Spleen (tissue), 11 donors: ENCODE data around the gene CEMP1. TPM values are rescaled to one million over a fixed set of nuclear protein-coding genes. Genes with fewer than 3 reads are reported as not detected.

ENCODE experiments used
- DNase-seq: peaks from one replicate; pipeline ENCODE4 v3.0.0-alpha.2; 2020
- H3K27ac ChIP-seq, 8 donors: fragments of 200-600 bp; sonication (generic) in 7 of 8; 1 replicate in 4 of 8; 2 replicates in 4 of 8; pipeline versions ENCODE4 v1.5.0 to v1.8.0; 2016 to 2021; ENCODE audit warnings: inconsistent platforms in 4 of 8, mild to moderate bottlenecking in 4 of 8, moderate library complexity in 1 of 8
- H3K27me3 ChIP-seq, 7 donors: fragments of 200-600 bp; sonication (generic) in 6 of 7; replicated peaks in 1 of 7; 1 replicate in 4 of 7; 2 replicates in 3 of 7; pipeline versions ENCODE4 v1.5.0 to v1.8.0; 2016 to 2021; ENCODE audit warnings: inconsistent platforms in 3 of 7, mild to moderate bottlenecking in 1 of 7
- H3K36me3 ChIP-seq, 6 donors: fragments of 200-600 bp; sonication (generic) in 5 of 6; 1 replicate in 4 of 6; 2 replicates in 2 of 6; pipeline versions ENCODE4 v1.5.0 to v1.8.0; 2016 to 2021; ENCODE audit warnings: inconsistent platforms in 2 of 6
- H3K4me1 ChIP-seq, 6 donors: fragments of 200-600 bp; sonication (generic) in 5 of 6; 1 replicate in 3 of 6; 2 replicates in 3 of 6; pipeline versions ENCODE4 v1.5.0 to v1.8.0; 2016 to 2021; ENCODE audit warnings: inconsistent platforms in 3 of 6
- H3K4me3 ChIP-seq, 8 donors: fragments of 200-600 bp; sonication (generic) in 7 of 8; 1 replicate in 4 of 8; 2 replicates in 4 of 8; pipeline versions ENCODE4 v1.5.0 to v1.8.0; 2016 to 2021; ENCODE audit warnings: inconsistent platforms in 4 of 8, mild to moderate bottlenecking in 4 of 8, moderate library complexity in 2 of 8
- H3K9me3 ChIP-seq, 8 donors: fragments of 200-600 bp; sonication (generic) in 7 of 8; 1 replicate in 4 of 8; 2 replicates in 4 of 8; pipeline versions ENCODE4 v1.5.0 to v1.8.0; 2016 to 2021; ENCODE audit warnings: inconsistent platforms in 4 of 8
- POLR2A ChIP-seq, 3 donors: fragments of 450-650 bp; IDR thresholded peaks; one replicate each; pipeline ENCODE4 v1.5.1; 2017; ENCODE audit warnings: antibody characterized with exemption in 3 of 3, mild to moderate bottlenecking in 1 of 3
- POLR2AphosphoS5 ChIP-seq, 3 donors: sonication (generic); formaldehyde crosslinking; IDR thresholded peaks; one replicate each; pipeline ENCODE4 v1.5.1; 2017; ENCODE audit warnings: antibody characterized with exemption in 3 of 3
- WGBS, 5 donors: extraction: QIAGEN DNeasy Blood & Tissue Kit in 3 of 5; methylation state at CpG; one replicate each; pipeline versions ENCODE4 v1.1.5 to v1.1.7; 2013 to 2018; 5-methylcytosine and 5-hydroxymethylcytosine counted together
- intact Hi-C: fragments of 100-400 bp; cut with DNase I; formaldehyde crosslinking; loops from one replicate; pipeline ENCODE4 v1.15.0; 2023; ENCODE audit warnings: low total_unique reads
- polyA plus RNA-seq, 3 donors: library from polyadenylated mRNA; stranded (reverse); fragments of 200-250 nt; gene quantifications; one replicate each; pipeline ENCODE4 v1.2.1, GENCODE V29; 2013
- total RNA-seq, 7 donors: library from RNA; depleted of rRNA in 3 of 7; stranded (reverse); fragments of >200 nt in 3 of 7; fragmentation: NEBNext Ultra II Directional in 4 of 7; extraction: Animal tissue kit (Norgen Biotek cat#: 25700) in 4 of 7; gene quantifications; one replicate each; pipeline versions ENCODE4 v1.1.0 to v1.2.1, GENCODE V29; 2016 to 2021
- TF ChIP-seq, protein P1 (sequence below), 11 experiments: fragments of 200-600 bp in 7 of 11; fragments of 450-650 bp in 4 of 11; sonication (generic) in 4 of 11; IDR thresholded peaks in 8 of 11; conservative IDR thresholded peaks in 3 of 11; 1 replicate in 7 of 11; 2 replicates in 4 of 11; pipeline versions ENCODE4 v1.4.0 to v1.8.0; 2016 to 2021; ENCODE audit warnings: antibody characterized with exemption in 11 of 11, inconsistent platforms in 4 of 11, mild to moderate bottlenecking in 1 of 11
- donor health status: healthy with polysubstance abuse.
- donor health status: DM: no; HTN: no; CAD: no; lungs with moderate emphysema.
- donor health status: DM: no; HTN: no; CAD: no.
- donor health status: Bipolar disorder and iron deficiency.
- donor health status: healthy.
- donor health status: DM: no; HTN: no; CAD: no.
- donor health status: DM: yes; HTN: yes; CAD: no.

CEMP1 gene
- total and polyA plus RNA-seq, 10 donors = 0.37 to 1.5 (median 0.74) TPM; not detected in 5

DNA sequence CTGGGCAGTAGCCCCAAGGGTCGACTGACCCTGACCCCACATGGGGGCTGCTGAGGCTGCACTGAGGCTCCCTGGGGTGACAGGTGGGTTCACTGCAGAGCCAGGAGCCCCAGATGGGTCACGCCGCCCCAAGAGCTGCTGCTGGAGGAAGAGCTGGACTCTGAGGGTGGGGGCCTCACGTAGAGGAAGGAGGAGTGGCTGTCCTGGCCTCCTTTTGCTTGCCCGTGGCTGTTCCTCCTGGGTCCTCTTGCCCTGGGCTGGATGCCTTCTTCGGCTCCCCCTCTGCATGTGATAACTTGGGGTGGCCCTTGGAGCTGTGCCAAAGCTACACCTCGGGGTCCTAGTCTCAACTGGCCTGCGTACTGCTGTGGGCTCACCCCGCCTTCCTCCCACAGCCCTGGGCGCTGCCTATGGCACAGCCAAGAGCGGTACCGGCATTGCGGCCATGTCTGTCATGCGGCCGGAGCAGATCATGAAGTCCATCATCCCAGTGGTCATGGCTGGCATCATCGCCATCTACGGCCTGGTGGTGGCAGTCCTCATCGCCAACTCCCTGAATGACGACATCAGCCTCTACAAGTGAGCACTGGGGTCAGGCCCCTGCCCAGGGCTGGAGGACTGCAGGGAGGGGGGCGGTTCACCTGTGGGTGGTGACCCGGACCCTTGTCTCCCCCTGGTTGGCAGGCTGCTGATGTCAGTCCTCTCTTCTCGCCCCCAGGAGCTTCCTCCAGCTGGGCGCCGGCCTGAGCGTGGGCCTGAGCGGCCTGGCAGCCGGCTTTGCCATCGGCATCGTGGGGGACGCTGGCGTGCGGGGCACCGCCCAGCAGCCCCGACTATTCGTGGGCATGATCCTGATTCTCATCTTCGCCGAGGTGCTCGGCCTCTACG lies 12.1 kb downstream of the CEMP1 start:
- Histone ChIP-seq H3K27me3 (no peaks in the 10 kb centered on the region), H3K4me1 (peaks cover 55 to 88% (median 70%) of the 10 kb centered on the region in 6 donors), H3K4me3 (peak overlapping the region in 6 of 8 donors; percentile 55 to 93 (median 74)), H3K27ac (peak overlapping the region in 7 of 8 donors; percentile 78 to 100 (median 100)), H3K9me3 (no peaks in the 10 kb centered on the region), H3K36me3 (peaks cover 0 to 63% (median 17%) of the 10 kb centered on the region in 6 donors)
- WGBS, 5 donors = 80 to 89% (median 81%) methylated on average over 18 to 39 of the region's 39 CpGs
- DNase-seq = peak; percentile 86
- intact Hi-C loops = no loop called here
- TF ChIP-seq POLR2A (IDR thresholded peaks at IDR 0.05) (no peak), POLR2AphosphoS5 (IDR thresholded peaks at IDR 0.05) (peak in 1 of 3 donors; percentile 65)
- TF ChIP-seq, protein P1, sequence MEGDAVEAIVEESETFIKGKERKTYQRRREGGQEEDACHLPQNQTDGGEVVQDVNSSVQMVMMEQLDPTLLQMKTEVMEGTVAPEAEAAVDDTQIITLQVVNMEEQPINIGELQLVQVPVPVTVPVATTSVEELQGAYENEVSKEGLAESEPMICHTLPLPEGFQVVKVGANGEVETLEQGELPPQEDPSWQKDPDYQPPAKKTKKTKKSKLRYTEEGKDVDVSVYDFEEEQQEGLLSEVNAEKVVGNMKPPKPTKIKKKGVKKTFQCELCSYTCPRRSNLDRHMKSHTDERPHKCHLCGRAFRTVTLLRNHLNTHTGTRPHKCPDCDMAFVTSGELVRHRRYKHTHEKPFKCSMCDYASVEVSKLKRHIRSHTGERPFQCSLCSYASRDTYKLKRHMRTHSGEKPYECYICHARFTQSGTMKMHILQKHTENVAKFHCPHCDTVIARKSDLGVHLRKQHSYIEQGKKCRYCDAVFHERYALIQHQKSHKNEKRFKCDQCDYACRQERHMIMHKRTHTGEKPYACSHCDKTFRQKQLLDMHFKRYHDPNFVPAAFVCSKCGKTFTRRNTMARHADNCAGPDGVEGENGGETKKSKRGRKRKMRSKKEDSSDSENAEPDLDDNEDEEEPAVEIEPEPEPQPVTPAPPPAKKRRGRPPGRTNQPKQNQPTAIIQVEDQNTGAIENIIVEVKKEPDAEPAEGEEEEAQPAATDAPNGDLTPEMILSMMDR (IDR thresholded peaks at IDR 0.05 in 8 of 11, conservative IDR thresholded peaks at IDR 0.05 in 3 of 11) = no peak

DNA sequence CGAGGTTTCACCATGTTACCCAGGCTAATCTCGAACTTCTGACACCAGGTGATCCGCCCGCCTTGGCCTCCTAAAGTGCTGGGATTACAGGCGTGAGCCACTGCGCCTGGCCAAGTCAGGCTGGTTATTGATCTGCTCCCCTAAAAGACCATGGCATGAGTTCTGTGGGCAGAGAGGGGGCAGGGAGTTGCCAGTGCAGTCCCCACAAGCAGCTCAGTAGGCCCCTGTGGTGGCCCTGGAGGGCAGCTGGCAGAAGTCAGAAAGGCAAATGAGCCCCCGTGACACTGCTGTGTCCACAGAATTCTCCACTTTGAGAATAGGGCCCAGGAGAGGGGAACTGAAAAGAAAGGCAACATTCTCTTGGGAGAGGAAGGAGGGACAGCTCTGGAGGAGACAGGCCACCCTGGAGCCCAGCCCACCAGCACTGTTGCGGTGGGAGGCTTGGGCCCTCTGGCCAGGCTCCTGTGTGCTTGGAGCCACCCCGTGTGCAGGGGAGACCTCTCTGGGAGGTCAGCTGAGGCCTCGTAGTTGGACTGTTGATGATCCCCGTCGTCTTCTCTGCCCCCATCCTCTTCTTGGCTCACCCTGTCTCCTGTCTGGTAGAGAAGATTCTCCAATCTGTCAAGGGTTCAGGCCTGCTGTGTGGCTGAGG lies 13.1 kb downstream of the CEMP1 start:
- Histone ChIP-seq H3K27ac (peak overlapping the region in 7 of 8 donors; percentile 41 to 100 (median 100)), H3K27me3 (no peaks in the 10 kb centered on the region), H3K9me3 (no peaks in the 10 kb centered on the region), H3K4me1 (peaks cover 55 to 83% (median 76%) of the 10 kb centered on the region in 6 donors), H3K36me3 (peaks cover 0 to 54% (median 10%) of the 10 kb centered on the region in 6 donors), H3K4me3 (peak overlapping the region in 1 of 8 donors; percentile 93)
- peak; percentile 62 for DNase-seq
- WGBS, 5 donors = 78 to 86% (median 82%) methylated on average over 11 to 12 of the region's 12 CpGs
- intact Hi-C loops = no loop called here
- TF ChIP-seq POLR2AphosphoS5 (IDR thresholded peaks at IDR 0.05) = peak in 1 of 3 donors; percentile 31
- TF ChIP-seq POLR2A (IDR thresholded peaks at IDR 0.05) = no peak
- TF ChIP-seq, protein P1 (IDR thresholded peaks at IDR 0.05 in 8 of 11, conservative IDR thresholded peaks at IDR 0.05 in 3 of 11) = no peak

DNA sequence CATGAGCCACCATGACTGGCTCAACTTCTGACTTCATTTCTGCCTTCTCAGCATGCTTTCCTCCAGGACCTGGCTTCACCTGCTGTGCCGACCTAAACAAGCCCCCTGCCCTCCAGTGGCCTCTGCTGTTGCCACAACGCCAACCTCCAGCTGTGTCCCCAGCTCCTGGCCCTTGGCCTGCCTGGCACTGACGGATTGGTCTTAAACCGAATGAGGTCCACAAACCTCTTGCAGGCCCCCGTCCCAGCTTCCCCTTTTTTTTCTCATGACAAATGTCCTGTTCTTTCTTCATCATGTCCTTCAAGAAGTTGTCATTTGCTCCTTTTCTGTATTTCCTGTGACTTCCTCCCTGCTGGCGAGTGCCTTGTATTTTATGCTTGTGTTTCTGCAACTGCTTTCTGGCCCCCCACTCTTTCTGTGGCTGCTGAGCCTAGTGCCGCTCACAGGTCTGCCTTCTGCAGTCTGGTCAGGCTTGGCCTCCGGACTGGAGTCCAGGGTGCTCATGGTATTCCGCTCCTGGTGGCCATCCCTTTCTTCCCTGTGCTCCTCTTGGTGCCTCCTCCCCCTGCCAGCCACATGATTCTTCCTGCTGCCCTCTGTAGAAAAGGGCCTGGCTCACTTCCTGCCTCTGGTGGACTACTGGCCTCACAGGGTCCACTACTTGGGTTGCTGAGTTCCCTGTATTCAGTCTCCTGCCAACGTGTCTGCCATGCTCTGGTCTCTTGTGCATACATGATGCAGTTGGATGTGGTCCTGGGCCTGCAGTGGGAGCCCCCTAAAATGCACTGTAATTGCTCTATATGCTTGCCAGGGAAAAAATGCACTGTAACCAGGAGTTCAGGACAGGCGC lies 14.6 kb downstream of the CEMP1 start:
- H3K27me3 ChIP-seq = no peaks in the 10 kb centered on the region
- H3K4me1 ChIP-seq = peaks cover 59 to 86% (median 82%) of the 10 kb centered on the region in 6 donors
- no peaks in the 10 kb centered on the region for H3K9me3 ChIP-seq
- TF ChIP-seq POLR2A (IDR thresholded peaks at IDR 0.05) (no peak), POLR2AphosphoS5 (IDR thresholded peaks at IDR 0.05) (peak; percentile 47 to 73 (median 60))
- TF ChIP-seq, protein P1 (IDR thresholded peaks at IDR 0.05 in 8 of 11, conservative IDR thresholded peaks at IDR 0.05 in 3 of 11) = peak in 2 of 11 experiments; percentile 2 to 22
- H3K27ac ChIP-seq = peak overlapping the region; percentile 97 to 100 (median 100)
- peak; percentile 88 for DNase-seq
- WGBS, 5 donors = 29 to 45% (median 38%) methylated on average over 11 of the region's 11 CpGs
- peaks cover 0 to 39% (median 6%) of the 10 kb centered on the region in 6 donors for H3K36me3 ChIP-seq
- intact Hi-C loops = no loop called here
- H3K4me3 ChIP-seq = peak overlapping the region in 7 of 8 donors; percentile 9 to 97 (median 78)
